Activated CD4-positive, alpha-beta memory T cell treated with anti-CD3 and anti-CD28 coated beads, Interleukin-2, amount 10 ng/mL, durations not matched to agents 7 days and 5 days (primary cell): ENCODE results near the gene ADGRD1. TPM values are rescaled to one million over a fixed set of nuclear protein-coding genes. Genes with fewer than 3 reads are reported as not detected.

ENCODE experiments used
- CTCF ChIA-PET: fragments of 350-600 bp; sonication (Branson Sonifier 250); formaldehyde crosslinking; loops from one replicate; lab custom pipeline; 2021; ENCODE audit warnings: antibody characterized with exemption, inconsistent platforms; lab: Charles Lee
- POLR2A ChIA-PET: fragments of 350-600 bp; sonication (Branson Sonifier 250); formaldehyde crosslinking; loops from one replicate; lab custom pipeline; 2021; ENCODE audit warnings: antibody characterized with exemption; lab: Charles Lee
- DNase-seq: peaks from one replicate; pipeline ENCODE4 v3.0.0-alpha.2; 2020
- H3K27ac Mint-ChIP-seq: one replicate; pipeline ENCODE4 v1.8.0; 2021; ENCODE audit warnings: mild to moderate bottlenecking, mixed read lengths
- H3K27me3 Mint-ChIP-seq: one replicate; pipeline ENCODE4 v1.8.0; 2021; ENCODE audit warnings: mixed read lengths
- H3K36me3 Mint-ChIP-seq: one replicate; pipeline ENCODE4 v1.8.0; 2021; ENCODE audit warnings: low read depth, mixed read lengths
- H3K4me1 Mint-ChIP-seq: one replicate; pipeline ENCODE4 v1.8.0; 2021; ENCODE audit warnings: mixed read lengths
- H3K4me3 Mint-ChIP-seq: one replicate; pipeline ENCODE4 v1.8.0; 2021; ENCODE audit warnings: mild to moderate bottlenecking, mixed read lengths
- H3K9me3 Mint-ChIP-seq: one replicate; pipeline ENCODE4 v1.8.0; 2021; ENCODE audit warnings: mixed read lengths
- total RNA-seq, 2 experiments: library from RNA; stranded (reverse); gene quantifications; one replicate each; pipeline ENCODE4 v1.2.3, GENCODE V29; 2021

ADGRD1 gene
- total RNA-seq, 2 experiments from 2014 or later = 0.23 TPM; not detected in 1

GRCh38 chr12:131045705-131046460, 92.2 kb downstream of the ADGRD1 start:
- CTCF ChIA-PET = no interaction called here
- no peaks in the 10 kb centered on the region for H3K4me1 Mint-ChIP-seq
- no peak overlapping the region for H3K4me3 Mint-ChIP-seq
- H3K36me3 Mint-ChIP-seq = no peaks in the 10 kb centered on the region
- H3K27ac Mint-ChIP-seq = no peak overlapping the region
- H3K9me3 Mint-ChIP-seq = no peaks in the 10 kb centered on the region
- H3K27me3 Mint-ChIP-seq = no peaks in the 10 kb centered on the region
- POLR2A ChIA-PET = no interaction called here
- no peak for DNase-seq

GRCh38 chr12:131046813-131047788, 93.4 kb downstream of the ADGRD1 start:
- no peaks in the 10 kb centered on the region for H3K27me3 Mint-ChIP-seq
- no peak overlapping the region for H3K4me3 Mint-ChIP-seq
- no peaks in the 10 kb centered on the region for H3K9me3 Mint-ChIP-seq
- no peak for DNase-seq
- H3K36me3 Mint-ChIP-seq = no peaks in the 10 kb centered on the region
- H3K4me1 Mint-ChIP-seq = no peaks in the 10 kb centered on the region
- ChIA-PET CTCF (no interaction called here), POLR2A (no interaction called here)
- H3K27ac Mint-ChIP-seq = no peak overlapping the region

- no peaks in the 10 kb centered on the region for H3K4me1 Mint-ChIP-seq
- no peak for DNase-seq
- H3K4me3 Mint-ChIP-seq = no peak overlapping the region
- no peaks in the 10 kb centered on the region for H3K36me3 Mint-ChIP-seq
- no peak overlapping the region for H3K27ac Mint-ChIP-seq
- ChIA-PET CTCF (no interaction called here), POLR2A (no interaction called here)
- no peaks in the 10 kb centered on the region for H3K9me3 Mint-ChIP-seq
- H3K27me3 Mint-ChIP-seq = no peaks in the 10 kb centered on the region
Observed at GRCh38 chr12:131047789-131048610, 94.3 kb downstream of the ADGRD1 start.

- Mint-ChIP-seq H3K36me3 (no peaks in the 10 kb centered on the region), H3K27ac (no peak overlapping the region), H3K4me3 (no peak overlapping the region), H3K27me3 (no peaks in the 10 kb centered on the region), H3K9me3 (no peaks in the 10 kb centered on the region), H3K4me1 (no peaks in the 10 kb centered on the region)
- ChIA-PET CTCF (no interaction called here), POLR2A (no interaction called here)
- no peak for DNase-seq
Observed at GRCh38 chr12:131048611-131048990, 94.9 kb downstream of the ADGRD1 start.

- H3K36me3 Mint-ChIP-seq = no peaks in the 10 kb centered on the region
- H3K9me3 Mint-ChIP-seq = no peaks in the 10 kb centered on the region
- no peaks in the 10 kb centered on the region for H3K4me1 Mint-ChIP-seq
- H3K27ac Mint-ChIP-seq = no peak overlapping the region
- CTCF ChIA-PET = no interaction called here
- no peak for DNase-seq
- POLR2A ChIA-PET = no interaction called here
- no peak overlapping the region for H3K4me3 Mint-ChIP-seq
- H3K27me3 Mint-ChIP-seq = peaks cover under 1% of the 10 kb centered on the region
Observed at GRCh38 chr12:131049002-131049401, 95.3 kb downstream of the ADGRD1 start.

DNA sequence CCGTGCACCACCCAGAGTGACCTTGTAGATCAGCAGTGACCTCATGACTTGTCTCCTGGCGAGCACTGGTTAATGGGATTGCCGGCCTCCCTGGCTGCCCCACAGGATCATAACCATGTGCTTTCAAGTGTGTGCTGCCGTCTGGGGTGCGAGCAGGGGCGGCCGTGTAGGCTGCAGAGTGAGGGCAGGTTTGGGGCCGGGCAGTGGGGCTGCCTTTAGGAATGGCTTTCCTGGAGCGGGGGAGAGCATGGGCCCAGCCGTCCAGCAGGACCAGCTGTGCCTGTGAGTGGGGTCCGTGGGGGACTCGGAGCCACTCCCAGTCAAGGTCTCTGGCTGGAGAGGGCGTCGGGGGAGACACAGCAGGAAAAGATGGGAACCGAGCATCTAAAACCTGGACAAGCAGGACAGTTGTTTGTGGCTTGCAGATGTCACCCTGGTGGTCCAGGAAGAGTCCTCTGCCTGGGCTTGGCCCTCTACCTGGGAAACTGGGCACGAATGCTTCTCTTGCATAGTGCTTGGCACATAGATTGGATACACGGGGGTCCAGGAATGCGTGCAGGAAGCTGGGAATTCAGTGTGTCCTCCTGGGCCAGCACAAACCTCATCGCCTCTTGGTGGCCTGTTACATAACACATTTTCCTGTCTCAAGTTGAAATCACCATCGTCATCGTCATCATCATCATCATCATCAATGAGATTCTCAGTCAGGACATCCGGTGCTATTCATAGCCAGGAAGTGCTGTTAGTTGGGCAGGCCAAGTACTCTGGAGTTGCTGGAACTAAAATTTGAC, 96.0 kb downstream of the ADGRD1 start:
- POLR2A ChIA-PET = no interaction called here
- Mint-ChIP-seq H3K27ac (no peak overlapping the region), H3K36me3 (no peaks in the 10 kb centered on the region), H3K4me3 (no peak overlapping the region), H3K27me3 (peaks cover 6% of the 10 kb centered on the region), H3K4me1 (no peaks in the 10 kb centered on the region), H3K9me3 (no peaks in the 10 kb centered on the region)
- DNase-seq = no peak
- CTCF ChIA-PET = no interaction called here

DNA sequence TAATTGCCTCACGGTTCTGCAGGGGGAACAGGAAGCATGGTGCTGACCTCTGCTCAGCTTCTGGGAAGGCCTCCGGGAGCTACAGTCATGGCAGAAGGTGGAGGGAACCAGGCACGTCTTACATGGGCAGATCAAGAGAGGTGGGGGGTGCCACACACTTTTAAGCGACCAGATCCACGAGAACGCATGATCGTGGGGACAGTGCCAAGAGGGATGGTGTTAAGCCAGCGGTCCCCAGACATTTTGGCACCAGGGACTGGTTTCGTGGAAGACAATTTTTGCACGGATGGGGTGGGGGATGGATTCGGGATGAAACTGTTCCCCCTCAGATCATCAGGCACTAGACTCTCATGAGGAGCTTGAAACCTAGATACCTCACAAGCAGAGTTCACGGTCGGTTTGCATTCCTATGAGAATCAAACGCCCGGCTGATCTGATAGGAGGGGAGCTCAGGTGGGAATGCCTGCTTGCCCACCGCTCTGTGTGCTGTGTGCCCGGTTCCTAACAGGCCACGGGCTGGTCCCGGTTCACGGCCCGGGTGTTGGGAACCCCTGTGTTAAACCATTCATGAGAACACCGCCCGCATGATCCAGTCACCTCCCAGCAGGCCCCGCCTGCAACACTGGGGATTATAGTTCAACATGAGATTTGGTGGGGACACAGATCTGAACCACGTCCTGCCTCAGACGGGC, 96.9 kb downstream of the ADGRD1 start:
- ChIA-PET POLR2A (no interaction called here), CTCF (no interaction called here)
- H3K9me3 Mint-ChIP-seq = no peaks in the 10 kb centered on the region
- DNase-seq = no peak
- peaks cover 9% of the 10 kb centered on the region for H3K27me3 Mint-ChIP-seq
- no peaks in the 10 kb centered on the region for H3K4me1 Mint-ChIP-seq
- H3K4me3 Mint-ChIP-seq = no peak overlapping the region
- no peaks in the 10 kb centered on the region for H3K36me3 Mint-ChIP-seq
- H3K27ac Mint-ChIP-seq = no peak overlapping the region

GRCh38 chr12:131051155-131051473, 97.4 kb downstream of the ADGRD1 start:
- no peak for DNase-seq
- peaks cover 9% of the 10 kb centered on the region for H3K27me3 Mint-ChIP-seq
- H3K36me3 Mint-ChIP-seq = no peaks in the 10 kb centered on the region
- POLR2A ChIA-PET = no interaction called here
- no peaks in the 10 kb centered on the region for H3K4me1 Mint-ChIP-seq
- no peak overlapping the region for H3K27ac Mint-ChIP-seq
- no peak overlapping the region for H3K4me3 Mint-ChIP-seq
- no peaks in the 10 kb centered on the region for H3K9me3 Mint-ChIP-seq
- CTCF ChIA-PET = no interaction called here

DNA sequence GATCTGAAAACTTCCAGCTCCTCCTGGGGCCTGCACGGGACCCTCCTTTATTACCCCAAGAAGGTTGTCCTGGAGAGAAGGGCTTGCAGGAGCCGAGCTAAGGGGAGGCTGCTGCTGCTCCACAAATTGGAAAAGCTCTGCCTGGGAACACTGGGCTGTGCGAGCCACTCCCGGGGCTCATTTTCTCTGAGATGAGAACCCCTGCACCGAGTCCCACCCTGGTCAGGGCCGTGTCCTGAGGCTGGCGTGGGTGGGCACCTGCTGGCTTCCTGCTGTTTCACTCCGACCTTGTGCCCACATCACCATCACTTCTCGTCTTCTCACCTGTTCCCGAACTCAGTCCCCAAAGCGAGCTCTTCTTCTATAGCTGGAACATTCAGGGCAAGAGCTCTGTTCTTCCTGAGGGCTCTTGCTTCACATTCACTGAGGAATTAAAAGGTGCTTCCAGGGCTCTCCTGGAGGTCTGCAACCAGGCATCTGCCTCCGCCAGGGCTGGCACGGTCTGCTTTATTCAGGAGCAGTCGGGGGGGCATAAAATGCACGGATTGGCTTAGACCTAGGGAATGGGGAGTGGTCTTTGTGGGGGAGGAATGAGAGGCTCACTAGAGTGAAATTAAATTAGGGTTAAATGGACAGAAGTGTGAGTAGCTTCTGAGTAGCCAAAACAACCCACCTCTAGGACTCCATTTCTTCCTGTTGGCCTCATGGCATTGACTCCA, 98.5 kb downstream of the ADGRD1 start:
- Mint-ChIP-seq H3K27ac (no peak overlapping the region), H3K4me3 (no peak overlapping the region)
- CTCF ChIA-PET = no interaction called here

GRCh38 chr12:131052929-131053328, 99.2 kb downstream of the ADGRD1 start:
- ChIA-PET POLR2A (no interaction called here), CTCF (no interaction called here)
- Mint-ChIP-seq H3K4me1 (no peaks in the 10 kb centered on the region), H3K9me3 (no peaks in the 10 kb centered on the region), H3K27me3 (peaks cover 9% of the 10 kb centered on the region), H3K4me3 (no peak overlapping the region), H3K27ac (no peak overlapping the region), H3K36me3 (no peaks in the 10 kb centered on the region)
- DNase-seq = no peak

More for the DNA sequence above, 98.5 kb downstream of the ADGRD1 start:
- POLR2A ChIA-PET = no interaction called here
- no peaks in the 10 kb centered on the region for H3K4me1 Mint-ChIP-seq
- H3K9me3 Mint-ChIP-seq = no peaks in the 10 kb centered on the region
- H3K36me3 Mint-ChIP-seq = no peaks in the 10 kb centered on the region
- peaks cover 9% of the 10 kb centered on the region for H3K27me3 Mint-ChIP-seq
- no peak for DNase-seq

GRCh38 chr12:131053567-131053966, 99.9 kb downstream of the ADGRD1 start:
- no peaks in the 10 kb centered on the region for H3K9me3 Mint-ChIP-seq
- H3K27ac Mint-ChIP-seq = no peak overlapping the region
- peaks cover 9% of the 10 kb centered on the region for H3K27me3 Mint-ChIP-seq
- no peak overlapping the region for H3K4me3 Mint-ChIP-seq
- CTCF ChIA-PET = no interaction called here
- no peak for DNase-seq
- POLR2A ChIA-PET = no interaction called here
- H3K36me3 Mint-ChIP-seq = no peaks in the 10 kb centered on the region
- no peaks in the 10 kb centered on the region for H3K4me1 Mint-ChIP-seq
